Fibroblast of lung (primary cell): ENCODE data around the gene ETDB.

Source experiments
- EZH2 ChIP-seq: IDR thresholded peaks from 2 replicates; pipeline ENCODE4 v1.5.1; 2012; ENCODE audit warnings: low read length, control low read depth, mild to moderate bottlenecking; ENCODE audit errors: missing control alignments
- TF ChIP-seq, protein P1 (sequence below), 2 donors: IDR thresholded peaks in 1 of 2; conservative IDR thresholded peaks in 1 of 2; 1 replicate in 1 of 2; 2 replicates in 1 of 2; pipeline ENCODE4 v1.5.1; 2011 to 2012; ENCODE audit warnings: low read length in 2 of 2, control low read depth in 1 of 2, inconsistent platforms in 1 of 2, low read depth in 1 of 2, mild to moderate bottlenecking in 1 of 2

GRCh38 chrX:135109554-135109953, 10.8 kb downstream of the ETDB start:
- TF ChIP-seq, protein P1, sequence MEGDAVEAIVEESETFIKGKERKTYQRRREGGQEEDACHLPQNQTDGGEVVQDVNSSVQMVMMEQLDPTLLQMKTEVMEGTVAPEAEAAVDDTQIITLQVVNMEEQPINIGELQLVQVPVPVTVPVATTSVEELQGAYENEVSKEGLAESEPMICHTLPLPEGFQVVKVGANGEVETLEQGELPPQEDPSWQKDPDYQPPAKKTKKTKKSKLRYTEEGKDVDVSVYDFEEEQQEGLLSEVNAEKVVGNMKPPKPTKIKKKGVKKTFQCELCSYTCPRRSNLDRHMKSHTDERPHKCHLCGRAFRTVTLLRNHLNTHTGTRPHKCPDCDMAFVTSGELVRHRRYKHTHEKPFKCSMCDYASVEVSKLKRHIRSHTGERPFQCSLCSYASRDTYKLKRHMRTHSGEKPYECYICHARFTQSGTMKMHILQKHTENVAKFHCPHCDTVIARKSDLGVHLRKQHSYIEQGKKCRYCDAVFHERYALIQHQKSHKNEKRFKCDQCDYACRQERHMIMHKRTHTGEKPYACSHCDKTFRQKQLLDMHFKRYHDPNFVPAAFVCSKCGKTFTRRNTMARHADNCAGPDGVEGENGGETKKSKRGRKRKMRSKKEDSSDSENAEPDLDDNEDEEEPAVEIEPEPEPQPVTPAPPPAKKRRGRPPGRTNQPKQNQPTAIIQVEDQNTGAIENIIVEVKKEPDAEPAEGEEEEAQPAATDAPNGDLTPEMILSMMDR (conservative IDR thresholded peaks at IDR 0.05 in 1 of 2, IDR thresholded peaks at IDR 0.05 in 1 of 2; ENCODE audit: low read depth in 1 of 2, low read length in 2 of 2): no peak
- TF ChIP-seq EZH2: no peak
